ENCODE data around the gene NEURL1.

DNA sequence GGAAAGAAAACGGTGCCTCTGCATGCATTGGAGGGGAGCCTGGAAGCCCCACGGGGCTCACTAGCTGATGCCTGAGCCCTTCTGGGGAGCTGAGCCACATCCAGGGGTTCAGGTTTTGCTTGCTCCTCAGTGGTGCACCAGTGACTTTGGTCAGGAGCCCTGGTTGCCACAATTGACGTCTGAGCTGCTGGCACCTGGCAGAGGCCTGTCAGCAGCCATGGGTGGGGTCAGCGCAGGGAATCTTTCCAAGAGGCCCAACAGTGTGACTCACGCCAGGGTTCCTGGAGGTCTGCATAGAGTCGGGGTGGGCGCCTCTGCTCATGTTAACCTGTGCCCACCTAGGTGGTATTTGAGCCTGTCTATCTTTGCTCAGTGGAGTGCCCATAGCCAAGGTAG lies 138.7 kb downstream of the NEURL1 start:
- TF ChIP-seq CTCF (conservative IDR thresholded peaks at IDR 0.05) (no peak), EZH2 (IDR thresholded peaks at IDR 0.05; ENCODE audit: low read depth) (no peak)
